Smooth muscle cell (in vitro differentiated cells): Measurements from ENCODE around the gene SRGAP2C. TPM values are rescaled to one million over a fixed set of nuclear protein-coding genes. Genes with fewer than 3 reads are reported as not detected.
"Not testable (repeated sequence)": the region's sequence is repeated elsewhere in the genome, so short reads cannot be mapped to it uniquely, and the experiment has no call there.

ENCODE experiments used
- DNase-seq: peaks from one replicate; lab custom pipeline; 2025; ENCODE audit not compliant: unreplicated experiment; lab: John Stamatoyannopoulos, UW
- H2AFZ ChIP-seq: fragments of 200-600 bp; sonication (generic); 2 replicates; pipeline ENCODE4 v1.6.0; 2016; ENCODE audit warnings: antibody characterized with exemption, low read depth, mild to moderate bottlenecking
- H3F3A ChIP-seq: fragments of 200-600 bp; sonication (generic); 2 replicates; pipeline ENCODE4 v1.6.0; 2017; ENCODE audit warnings: antibody characterized with exemption, low read depth
- H3K27ac ChIP-seq: fragments of 200-600 bp; sonication (generic); 2 replicates; pipeline ENCODE4 v1.5.1; 2016; ENCODE audit warnings: low read depth, mild to moderate bottlenecking
- H3K27me3 ChIP-seq: fragments of 200-600 bp; sonication (generic); 2 replicates; pipeline ENCODE4 v1.6.1; 2016; ENCODE audit warnings: low read depth, mild to moderate bottlenecking
- H3K36me3 ChIP-seq: fragments of 200-600 bp; sonication (generic); 2 replicates; pipeline ENCODE4 v1.5.1; 2016; ENCODE audit warnings: low read depth
- H3K4me1 ChIP-seq: fragments of 200-600 bp; sonication (generic); 2 replicates; pipeline ENCODE4 v1.5.1; 2016; ENCODE audit warnings: low read depth
- H3K4me2 ChIP-seq: fragments of 200-600 bp; sonication (generic); 2 replicates; pipeline ENCODE4 v1.6.0; 2016; ENCODE audit warnings: mild to moderate bottlenecking
- H3K4me3 ChIP-seq: fragments of 200-600 bp; sonication (generic); 2 replicates; pipeline ENCODE4 v1.5.1; 2016; ENCODE audit warnings: mild to moderate bottlenecking
- H3K79me2 ChIP-seq: fragments of 200-600 bp; sonication (generic); 2 replicates; pipeline ENCODE4 v1.6.0; 2016; ENCODE audit warnings: low read depth, mild to moderate bottlenecking
- H3K9ac ChIP-seq: fragments of 200-600 bp; sonication (generic); 2 replicates; pipeline ENCODE4 v1.6.0; 2016; ENCODE audit warnings: low read depth
- H3K9me3 ChIP-seq: fragments of 200-600 bp; sonication (generic); replicated peaks from 2 replicates; pipeline ENCODE4 v1.5.1; 2016; ENCODE audit warnings: low read depth
- H4K20me1 ChIP-seq: fragments of 200-600 bp; sonication (generic); 2 replicates; pipeline ENCODE4 v1.6.0; 2016; ENCODE audit warnings: low read depth
- WGBS: methylation state at CpG from one replicate; pipeline ENCODE4 v1.1.7; 2016; ENCODE audit warnings: low lambda C conversion rate; 5-methylcytosine and 5-hydroxymethylcytosine counted together
- polyA plus RNA-seq: library from polyadenylated mRNA; unstranded; fragments of >200 nt; fragmentation: Nextera tagmentation; extraction: Ambion mirVana; gene quantifications from 2 replicates; pipeline ENCODE4 v1.2.1, GENCODE V29; 2016
- total RNA-seq: library from RNA; depleted of rRNA; stranded (reverse); fragments of >200 nt; gene quantifications from 2 replicates; pipeline ENCODE4 v1.2.3, GENCODE V29; 2014
- TF ChIP-seq, protein P1 (sequence below): fragments of 200-600 bp; sonication (generic); IDR thresholded peaks from 2 replicates; pipeline ENCODE4 v1.5.1; 2017; ENCODE audit warnings: borderline replicate concordance, mild to moderate bottlenecking, antibody characterized with exemption; ENCODE audit not compliant: insufficient read depth, poor library complexity, severe bottlenecking

Gene SRGAP2C
- total and polyA plus RNA-seq, 2 experiments from 2014 or later, result 11.3 to 14.7 TPM

DNA sequence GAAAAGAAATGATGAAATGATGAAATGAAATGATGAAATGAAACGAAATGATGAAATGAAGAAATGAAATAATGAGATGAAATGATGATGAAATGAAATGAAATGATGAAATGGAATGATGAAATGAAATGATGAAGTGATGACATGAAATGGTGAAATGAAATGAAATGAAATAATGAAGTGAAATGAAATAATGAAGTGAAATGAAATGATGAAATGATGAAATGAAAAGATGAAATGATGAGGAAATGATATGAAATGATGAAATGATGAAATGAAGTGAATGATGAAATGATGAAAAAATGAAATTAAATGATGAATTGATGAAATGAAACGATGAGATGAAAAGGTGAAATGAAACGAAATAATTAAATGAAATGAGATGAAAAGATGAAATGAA, 215.3 kb downstream of the SRGAP2C start:
- not testable (repeated sequence) for H3K4me3 ChIP-seq, H3K27me3 ChIP-seq, H3K4me2 ChIP-seq, H4K20me1 ChIP-seq, H3K9me3 ChIP-seq, DNase-seq, H3K36me3 ChIP-seq, H2AFZ ChIP-seq, H3K79me2 ChIP-seq, H3K27ac ChIP-seq, H3K9ac ChIP-seq, H3F3A ChIP-seq, H3K4me1 ChIP-seq
- 88% methylated on average over 3 of the region's 3 CpGs for WGBS

DNA sequence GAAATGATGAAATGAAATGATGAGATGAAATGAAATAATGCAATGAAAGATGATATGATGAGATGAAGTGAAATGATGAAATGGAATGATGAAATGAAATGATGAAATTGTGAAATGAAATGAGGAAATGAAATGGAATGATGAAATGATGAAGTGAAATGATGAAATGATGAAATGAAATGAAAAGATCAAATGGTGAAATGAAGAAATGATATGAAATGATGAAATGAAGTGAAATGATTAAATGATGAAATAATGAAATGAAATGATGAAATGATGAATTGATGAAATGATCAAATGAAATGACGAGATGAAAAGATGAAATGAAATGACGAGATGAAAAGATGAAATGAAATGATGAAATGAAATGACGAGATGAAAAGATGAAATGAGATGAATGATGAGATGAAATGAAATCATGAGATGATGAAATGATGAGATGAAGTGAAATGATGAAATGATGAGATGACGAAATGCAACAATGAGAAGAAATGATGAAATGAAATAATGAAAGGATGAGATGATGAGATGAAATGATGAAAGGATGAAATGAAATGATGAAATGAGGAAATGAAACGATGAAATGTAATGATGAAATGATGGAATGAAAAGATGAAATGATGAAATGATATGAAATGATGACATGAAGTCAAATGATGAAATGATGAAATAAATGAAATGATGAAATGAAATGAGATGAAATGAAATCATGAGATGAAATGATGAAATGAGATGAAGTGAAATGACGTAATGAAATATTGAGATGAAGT, 216.0 kb downstream of the SRGAP2C start:
- not testable (repeated sequence) for H4K20me1 ChIP-seq, H3F3A ChIP-seq, H3K9ac ChIP-seq, H3K9me3 ChIP-seq, DNase-seq, H3K4me1 ChIP-seq, H3K36me3 ChIP-seq, H3K4me3 ChIP-seq, H3K27ac ChIP-seq, H3K4me2 ChIP-seq, H2AFZ ChIP-seq, H3K79me2 ChIP-seq, H3K27me3 ChIP-seq
- WGBS, result 78% methylated on average over 6 of the region's 6 CpGs

DNA sequence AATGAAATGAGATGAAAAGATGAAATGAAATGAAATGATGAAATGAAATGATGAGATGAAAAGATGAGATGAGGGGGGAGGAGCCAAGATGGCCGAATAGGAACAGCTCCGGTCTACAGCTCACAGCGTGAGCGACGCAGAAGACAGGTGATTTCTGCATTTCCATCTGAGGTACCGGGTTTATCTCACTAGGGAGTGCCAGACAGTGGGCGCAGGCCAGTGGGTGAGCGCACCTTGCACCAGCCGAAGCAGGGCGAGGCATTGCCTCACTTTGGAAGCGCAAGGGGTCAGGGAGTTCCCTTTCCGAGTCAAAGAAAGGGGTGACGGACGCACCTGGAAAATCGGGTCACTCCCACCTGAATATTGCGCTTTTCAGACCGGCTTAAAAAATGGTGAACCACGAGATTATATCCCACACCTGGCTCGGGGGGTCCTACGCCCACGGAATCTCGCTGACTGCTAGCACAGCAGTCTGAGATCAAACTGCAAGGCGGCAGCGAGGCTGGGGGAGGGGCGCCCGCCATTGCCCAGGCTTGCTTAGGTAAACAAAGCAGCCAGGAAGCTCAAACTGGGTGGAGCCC, 216.7 kb downstream of the SRGAP2C start:
- H4K20me1 ChIP-seq, H3K27me3 ChIP-seq, H3F3A ChIP-seq, H2AFZ ChIP-seq, DNase-seq, H3K36me3 ChIP-seq, H3K9ac ChIP-seq, H3K4me2 ChIP-seq, H3K9me3 ChIP-seq, H3K27ac ChIP-seq, H3K4me1 ChIP-seq, H3K79me2 ChIP-seq: not testable (repeated sequence)
- 41% methylated on average over 24 of the region's 26 CpGs for WGBS
- peak overlapping the region; percentile 30 for H3K4me3 ChIP-seq

DNA sequence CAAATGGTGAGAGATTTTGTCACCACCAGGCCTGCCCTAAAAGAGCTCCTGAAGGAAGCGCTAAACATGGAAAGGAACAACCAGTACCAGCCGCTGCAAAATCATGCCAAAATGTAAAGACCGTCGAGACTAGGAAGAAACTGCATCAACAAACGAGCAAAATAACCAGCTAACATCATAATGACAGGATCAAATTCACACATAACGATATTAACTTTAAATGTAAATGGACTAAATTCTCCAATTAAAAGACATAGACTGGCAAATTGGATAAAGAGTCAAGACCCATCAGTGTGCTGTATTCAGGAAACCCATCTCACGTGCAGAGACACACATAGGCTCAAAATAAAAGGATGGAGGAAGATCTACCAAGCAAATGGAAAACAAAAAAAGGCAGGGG, 218.5 kb downstream of the SRGAP2C start:
- H3K79me2 ChIP-seq, H3K9me3 ChIP-seq, H2AFZ ChIP-seq, H3K4me1 ChIP-seq, DNase-seq, H3K36me3 ChIP-seq, H3K27ac ChIP-seq, H3F3A ChIP-seq, H3K9ac ChIP-seq, H4K20me1 ChIP-seq, H3K27me3 ChIP-seq, H3K4me2 ChIP-seq, H3K4me3 ChIP-seq: not testable (repeated sequence)
- 95% methylated on average over 6 of the region's 7 CpGs for WGBS

DNA sequence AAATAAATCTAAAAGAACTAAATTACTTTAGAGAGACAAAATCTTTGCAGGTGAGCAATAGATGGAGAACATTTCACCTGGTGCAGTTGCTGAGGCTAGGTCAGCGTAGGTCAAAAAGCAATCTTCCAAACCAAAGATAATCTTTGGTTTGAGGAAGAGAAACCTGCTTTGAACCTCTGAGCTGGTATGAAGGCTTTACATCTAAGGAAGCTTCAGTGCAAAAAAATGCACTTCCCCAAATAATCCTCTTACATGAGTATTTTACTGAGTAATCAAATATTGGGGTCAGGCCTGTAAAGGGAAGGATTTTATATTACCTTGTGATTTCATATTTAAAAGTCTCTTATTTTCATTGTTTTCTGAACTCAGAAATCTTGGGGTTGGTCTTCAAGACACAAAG, 223.6 kb downstream of the SRGAP2C start:
- WGBS, result 97% methylated on average over 1 of the region's 1 CpG
- Histone ChIP-seq H3K9ac (no peak overlapping the region), H3F3A (no peaks in the 10 kb centered on the region), H3K4me1 (no peaks in the 10 kb centered on the region), H3K36me3 (no peaks in the 10 kb centered on the region), H2AFZ (no peak overlapping the region), H3K79me2 (no peaks in the 10 kb centered on the region), H3K4me3 (no peak overlapping the region), H3K27me3 (no peaks in the 10 kb centered on the region), H3K27ac (no peak overlapping the region), H3K4me2 (no peak overlapping the region), H3K9me3 (no peaks in the 10 kb centered on the region), H4K20me1 (no peaks in the 10 kb centered on the region)
- DNase-seq, result no peak
- TF ChIP-seq, protein P1, sequence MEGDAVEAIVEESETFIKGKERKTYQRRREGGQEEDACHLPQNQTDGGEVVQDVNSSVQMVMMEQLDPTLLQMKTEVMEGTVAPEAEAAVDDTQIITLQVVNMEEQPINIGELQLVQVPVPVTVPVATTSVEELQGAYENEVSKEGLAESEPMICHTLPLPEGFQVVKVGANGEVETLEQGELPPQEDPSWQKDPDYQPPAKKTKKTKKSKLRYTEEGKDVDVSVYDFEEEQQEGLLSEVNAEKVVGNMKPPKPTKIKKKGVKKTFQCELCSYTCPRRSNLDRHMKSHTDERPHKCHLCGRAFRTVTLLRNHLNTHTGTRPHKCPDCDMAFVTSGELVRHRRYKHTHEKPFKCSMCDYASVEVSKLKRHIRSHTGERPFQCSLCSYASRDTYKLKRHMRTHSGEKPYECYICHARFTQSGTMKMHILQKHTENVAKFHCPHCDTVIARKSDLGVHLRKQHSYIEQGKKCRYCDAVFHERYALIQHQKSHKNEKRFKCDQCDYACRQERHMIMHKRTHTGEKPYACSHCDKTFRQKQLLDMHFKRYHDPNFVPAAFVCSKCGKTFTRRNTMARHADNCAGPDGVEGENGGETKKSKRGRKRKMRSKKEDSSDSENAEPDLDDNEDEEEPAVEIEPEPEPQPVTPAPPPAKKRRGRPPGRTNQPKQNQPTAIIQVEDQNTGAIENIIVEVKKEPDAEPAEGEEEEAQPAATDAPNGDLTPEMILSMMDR, result no peak
